Measurements from ENCODE around the gene TLE1. TPM values are rescaled to one million over a fixed set of nuclear protein-coding genes. Genes with fewer than 3 reads are reported as not detected.
"Not testable (repeated sequence)": the region's sequence is repeated elsewhere in the genome, so short reads cannot be mapped to it uniquely, and the experiment has no call there.

Gene TLE1
- 40.5 and 42.5 TPM in 2 replicates for total RNA-seq
- long read RNA-seq, partial matches to known transcripts, result 6 of 20 reads
- long read RNA-seq, other reads (novel, unspliced or antisense), result 14 of 20 reads

DNA sequence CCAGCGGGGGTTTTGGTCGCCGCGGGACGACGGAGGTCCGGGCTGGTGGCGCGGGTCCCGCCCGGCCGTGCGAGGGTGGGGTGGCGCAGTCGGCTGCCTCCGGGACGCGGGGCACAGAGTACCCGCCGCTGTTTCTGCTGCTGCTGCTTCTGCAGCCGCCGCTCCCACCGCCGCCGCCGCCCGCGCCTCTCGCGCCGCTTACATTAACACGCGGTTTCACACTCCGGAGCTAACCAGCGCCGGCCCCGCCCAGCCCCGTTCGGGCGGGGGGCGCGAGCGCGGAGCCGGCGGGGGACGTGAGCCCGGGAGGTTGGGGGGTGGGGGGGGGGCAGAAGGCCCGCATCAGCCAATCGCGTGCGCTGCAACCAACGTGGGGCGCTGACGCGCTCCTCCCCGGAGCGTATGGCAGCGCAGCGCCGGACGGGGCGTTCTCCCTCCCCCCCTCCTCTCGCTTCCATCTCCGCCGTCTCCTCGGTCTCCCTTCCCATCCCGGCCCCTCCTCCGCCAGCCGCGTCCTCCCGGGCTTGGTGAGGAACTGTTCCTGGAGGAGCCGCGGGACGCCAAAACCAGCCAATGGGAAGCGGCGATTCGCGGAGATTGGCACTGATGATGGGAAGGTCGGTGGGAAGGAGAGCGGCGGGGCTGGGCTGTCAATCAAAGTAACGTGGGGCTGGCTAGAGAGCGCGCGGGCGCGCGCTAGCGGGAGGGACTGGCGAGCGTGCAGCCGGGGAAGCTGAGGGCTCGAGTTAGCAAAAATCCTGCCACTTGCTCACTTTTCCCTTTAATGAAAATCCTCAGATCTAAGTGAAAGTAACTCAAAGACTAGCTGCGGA, at the start of gene TLE1:
TLE1 (minus strand) TSS at position 205 of the 833 bp plus-strand sequence. CDS start 1,307 bp downstream, outside the sequence.
- peak within 1 kb of the TSS; percentile 96 for H3K4me3 Mint-ChIP-seq
- H3K27me3 Mint-ChIP-seq (ENCODE audit: low read depth), result peaks cover 43% of the 10 kb centered on the region
- H3K27ac Mint-ChIP-seq (ENCODE audit: unreplicated experiment), result peak within 1 kb of the TSS; percentile 90
- no peaks in the 10 kb centered on the region for H3K36me3 Mint-ChIP-seq (ENCODE audit: low read depth)
- peaks cover 35% of the 10 kb centered on the region for H3K4me1 Mint-ChIP-seq
- TF ChIP-seq, protein P1, sequence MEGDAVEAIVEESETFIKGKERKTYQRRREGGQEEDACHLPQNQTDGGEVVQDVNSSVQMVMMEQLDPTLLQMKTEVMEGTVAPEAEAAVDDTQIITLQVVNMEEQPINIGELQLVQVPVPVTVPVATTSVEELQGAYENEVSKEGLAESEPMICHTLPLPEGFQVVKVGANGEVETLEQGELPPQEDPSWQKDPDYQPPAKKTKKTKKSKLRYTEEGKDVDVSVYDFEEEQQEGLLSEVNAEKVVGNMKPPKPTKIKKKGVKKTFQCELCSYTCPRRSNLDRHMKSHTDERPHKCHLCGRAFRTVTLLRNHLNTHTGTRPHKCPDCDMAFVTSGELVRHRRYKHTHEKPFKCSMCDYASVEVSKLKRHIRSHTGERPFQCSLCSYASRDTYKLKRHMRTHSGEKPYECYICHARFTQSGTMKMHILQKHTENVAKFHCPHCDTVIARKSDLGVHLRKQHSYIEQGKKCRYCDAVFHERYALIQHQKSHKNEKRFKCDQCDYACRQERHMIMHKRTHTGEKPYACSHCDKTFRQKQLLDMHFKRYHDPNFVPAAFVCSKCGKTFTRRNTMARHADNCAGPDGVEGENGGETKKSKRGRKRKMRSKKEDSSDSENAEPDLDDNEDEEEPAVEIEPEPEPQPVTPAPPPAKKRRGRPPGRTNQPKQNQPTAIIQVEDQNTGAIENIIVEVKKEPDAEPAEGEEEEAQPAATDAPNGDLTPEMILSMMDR (conservative IDR thresholded peaks at IDR 0.05), result no peak
- peak; percentile 99 for DNase-seq (ENCODE audit: low read depth, low spot score)
- no peaks in the 10 kb centered on the region for H3K9me3 Mint-ChIP-seq

- Mint-ChIP-seq H3K9me3 (peaks cover 5% of the 10 kb centered on the region), H3K27ac (ENCODE audit: unreplicated experiment) (no peak overlapping the region), H3K36me3 (ENCODE audit: low read depth) (no peaks in the 10 kb centered on the region), H3K4me3 (no peak overlapping the region), H3K4me1 (no peaks in the 10 kb centered on the region), H3K27me3 (ENCODE audit: low read depth) (no peaks in the 10 kb centered on the region)
- no peak for DNase-seq (ENCODE audit: low read depth, low spot score)
- TF ChIP-seq, protein P1 (conservative IDR thresholded peaks at IDR 0.05), result no peak
Observed at GRCh38 chr9:81737871-81738507, 48.6 kb upstream of the TLE1 start.

GRCh38 chr9:81730498-81730897, 41.2 kb upstream of the TLE1 start:
- not testable (repeated sequence) for H3K4me1 Mint-ChIP-seq; DNase-seq (ENCODE audit: low read depth, low spot score); H3K36me3 Mint-ChIP-seq (ENCODE audit: low read depth); H3K9me3 Mint-ChIP-seq; H3K27me3 Mint-ChIP-seq (ENCODE audit: low read depth); H3K27ac Mint-ChIP-seq (ENCODE audit: unreplicated experiment); H3K4me3 Mint-ChIP-seq

DNA sequence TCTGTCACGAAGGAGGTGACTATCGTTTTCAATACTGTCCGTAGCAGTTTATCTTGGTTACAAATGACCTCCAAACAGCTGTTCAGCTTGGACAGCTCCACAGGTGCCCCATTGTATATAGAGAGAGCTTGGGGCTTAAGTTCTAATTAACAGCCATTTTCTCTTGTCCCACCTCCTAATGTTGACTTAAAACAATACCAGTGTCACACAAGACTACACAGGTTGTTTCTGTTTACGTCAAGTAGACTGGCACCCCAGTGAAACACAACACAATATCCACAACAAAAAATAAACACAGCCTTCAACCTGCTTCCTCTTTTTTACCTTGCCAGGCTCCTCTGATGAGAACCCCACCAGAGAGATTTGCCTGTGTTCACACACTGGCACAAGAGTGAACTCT, 39.8 kb upstream of the TLE1 start:
- Mint-ChIP-seq H3K27me3 (ENCODE audit: low read depth) (no peaks in the 10 kb centered on the region), H3K4me1 (peaks cover 4% of the 10 kb centered on the region), H3K4me3 (no peak overlapping the region), H3K9me3 (no peaks in the 10 kb centered on the region), H3K27ac (ENCODE audit: unreplicated experiment) (no peak overlapping the region), H3K36me3 (ENCODE audit: low read depth) (no peaks in the 10 kb centered on the region)
- DNase-seq (ENCODE audit: low read depth, low spot score), result no peak
- TF ChIP-seq, protein P1 (conservative IDR thresholded peaks at IDR 0.05), result no peak

DNA sequence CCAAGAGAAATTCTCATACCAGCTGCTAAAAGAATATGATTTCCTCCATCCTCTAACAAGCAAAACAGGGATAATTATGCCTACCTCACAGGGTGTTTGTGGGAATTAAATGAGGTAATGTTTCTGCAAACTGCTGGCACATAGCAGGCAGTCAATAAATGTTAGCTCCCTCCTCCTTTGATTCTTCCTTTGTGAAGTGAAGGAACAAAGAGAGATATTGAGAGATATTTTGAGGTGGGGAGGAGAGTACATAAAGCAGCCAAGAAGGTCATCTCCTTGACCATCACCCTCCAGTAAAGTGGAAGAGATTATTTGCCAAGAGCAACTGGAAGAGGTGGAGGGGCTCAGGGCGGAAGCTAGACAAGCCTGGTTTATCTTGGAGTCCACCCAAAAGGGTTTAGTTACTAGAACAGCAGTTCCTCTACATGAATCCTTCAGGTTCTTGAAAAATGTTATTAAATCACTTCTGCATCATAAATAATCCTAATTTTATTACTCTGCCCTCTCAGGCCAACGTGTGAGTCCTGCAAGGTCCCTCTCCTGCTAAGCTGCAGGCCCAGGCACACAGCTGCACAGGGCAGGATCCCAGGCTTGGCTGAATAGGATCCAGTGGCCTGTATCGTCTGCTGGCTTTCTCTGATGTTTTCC, 35.0 kb upstream of the TLE1 start:
- no peak for DNase-seq (ENCODE audit: low read depth, low spot score)
- TF ChIP-seq, protein P1 (conservative IDR thresholded peaks at IDR 0.05), result no peak
- Mint-ChIP-seq H3K27ac (ENCODE audit: unreplicated experiment) (peak overlapping the region; percentile 19), H3K27me3 (ENCODE audit: low read depth) (no peaks in the 10 kb centered on the region), H3K4me1 (peaks cover 12% of the 10 kb centered on the region), H3K9me3 (no peaks in the 10 kb centered on the region), H3K4me3 (no peak overlapping the region), H3K36me3 (ENCODE audit: low read depth) (no peaks in the 10 kb centered on the region)

Data from neural crest cell (in vitro differentiated cells).